PC-3 (cell line): ENCODE results near the gene SETDB1. TPM values are rescaled to one million over a fixed set of nuclear protein-coding genes. Genes with fewer than 3 reads are reported as not detected.

Experiments
- ATAC-seq: fragments of 200-7000 bp; cut with Tn5 transposase; 2 replicates; pipeline ENCODE4 v1.9.1; 2020; ENCODE audit warnings: mild to moderate bottlenecking, moderate library complexity
- BruUV-seq: library from RNA; stranded (reverse); fragments of 400-500 nt; replicated peaks from 2 replicates; lab custom pipeline; 2021; lab: Mats Ljungman, UMichigan
- CTCF ChIA-PET: fragments of 300-600 bp; sonication (Branson Sonifier 250); formaldehyde crosslinking; loops from one replicate; lab custom pipeline; 2022; ENCODE audit warnings: antibody characterized with exemption; lab: Charles Lee
- POLR2A ChIA-PET: fragments of 300-600 bp; sonication (Branson Sonifier 250); formaldehyde crosslinking; loops from one replicate; lab custom pipeline; 2022; ENCODE audit warnings: antibody characterized with exemption; ENCODE audit not compliant: unreplicated experiment; lab: Charles Lee
- DNase-seq: peaks from one replicate; pipeline ENCODE4 v3.0.0-alpha.2; 2015
- H2AFZ ChIP-seq: fragments of 300-600 bp; sonication (generic); 2 replicates; pipeline ENCODE4 v1.6.0; 2016; ENCODE audit warnings: antibody characterized with exemption, low read length
- H3F3A ChIP-seq: fragments of 300-600 bp; sonication (generic); one replicate; pipeline ENCODE4 v1.6.0; 2017; ENCODE audit warnings: antibody characterized with exemption, low read length, control low read depth, mild to moderate bottlenecking; ENCODE audit not compliant: unreplicated experiment
- H3K27ac ChIP-seq: fragments of 300-600 bp; sonication (generic); 2 replicates; pipeline ENCODE4 v1.5.1; 2016; ENCODE audit warnings: mild to moderate bottlenecking, low read length
- H3K27me3 ChIP-seq: fragments of 300-600 bp; sonication (generic); 2 replicates; pipeline ENCODE4 v1.6.1; 2016; ENCODE audit warnings: low read length, mixed read lengths
- H3K36me3 ChIP-seq: fragments of 300-600 bp; sonication (generic); 2 replicates; pipeline ENCODE4 v1.6.1; 2016; ENCODE audit warnings: low read depth, mixed run types, low read length, mixed read lengths
- H3K4me1 ChIP-seq: fragments of 300-600 bp; sonication (generic); 2 replicates; pipeline ENCODE4 v1.5.1; 2016; ENCODE audit warnings: low read length; ENCODE audit not compliant: insufficient read depth
- H3K4me2 ChIP-seq: fragments of 300-600 bp; sonication (generic); 2 replicates; pipeline ENCODE4 v1.6.0; 2016; ENCODE audit warnings: low read length
- H3K4me3 ChIP-seq: fragments of 300-600 bp; sonication (generic); 2 replicates; pipeline ENCODE4 v1.5.1; 2016; ENCODE audit warnings: mild to moderate bottlenecking, low read length, mixed read lengths
- H3K79me2 ChIP-seq: fragments of 300-600 bp; sonication (generic); 2 replicates; pipeline ENCODE4 v1.6.1; 2017; ENCODE audit warnings: low read length, mixed read lengths
- H3K9ac ChIP-seq: fragments of 300-600 bp; sonication (generic); 2 replicates; pipeline ENCODE4 v1.6.0; 2016; ENCODE audit warnings: mild to moderate bottlenecking, low read length
- H3K9me2 ChIP-seq: fragments of 300-600 bp; sonication (generic); replicated peaks from 2 replicates; pipeline ENCODE4 v1.6.1; 2016; ENCODE audit warnings: mixed run types, low read length, mixed read lengths
- H3K9me3 ChIP-seq: fragments of 300-600 bp; sonication (generic); 2 replicates; pipeline ENCODE4 v1.6.1; 2016; ENCODE audit warnings: low read length, mixed read lengths
- H4K20me1 ChIP-seq: fragments of 300-600 bp; sonication (generic); 2 replicates; pipeline ENCODE4 v1.6.1; 2016; ENCODE audit warnings: low read length, mixed read lengths
- EZH2 ChIP-seq: fragments of 300-600 bp; sonication (generic); IDR thresholded peaks from one replicate; pipeline ENCODE4 v1.6.1; 2017; ENCODE audit warnings: antibody characterized with exemption, mild to moderate bottlenecking, low read length; ENCODE audit not compliant: unreplicated experiment
- EZH2phosphoT487 ChIP-seq: fragments of 300-600 bp; sonication (generic); IDR thresholded peaks from 2 replicates; pipeline ENCODE4 v1.6.1; 2018; ENCODE audit warnings: mild to moderate bottlenecking, antibody characterized with exemption, low read length, borderline replicate concordance
- intact Hi-C: fragments of 100-400 bp; cut with micrococcal nuclease; formaldehyde crosslinking; loops from 2 replicates; pipeline ENCODE4 v1.9.0; 2023
- total RNA-seq: library from RNA; depleted of rRNA; stranded (reverse); fragments of >200 nt; gene quantifications from 2 replicates; pipeline ENCODE4 v1.2.3, GENCODE V29; 2014
- TF ChIP-seq, protein P1 (sequence below): fragments of 300-600 bp; sonication (generic); conservative IDR thresholded peaks from 2 replicates; pipeline ENCODE4 v1.5.1; 2017; ENCODE audit warnings: antibody characterized with exemption, low read depth, mild to moderate bottlenecking, low read length

Gene SETDB1
- total RNA-seq, 1 experiment from 2014 or later, result 42.4 TPM

DNA sequence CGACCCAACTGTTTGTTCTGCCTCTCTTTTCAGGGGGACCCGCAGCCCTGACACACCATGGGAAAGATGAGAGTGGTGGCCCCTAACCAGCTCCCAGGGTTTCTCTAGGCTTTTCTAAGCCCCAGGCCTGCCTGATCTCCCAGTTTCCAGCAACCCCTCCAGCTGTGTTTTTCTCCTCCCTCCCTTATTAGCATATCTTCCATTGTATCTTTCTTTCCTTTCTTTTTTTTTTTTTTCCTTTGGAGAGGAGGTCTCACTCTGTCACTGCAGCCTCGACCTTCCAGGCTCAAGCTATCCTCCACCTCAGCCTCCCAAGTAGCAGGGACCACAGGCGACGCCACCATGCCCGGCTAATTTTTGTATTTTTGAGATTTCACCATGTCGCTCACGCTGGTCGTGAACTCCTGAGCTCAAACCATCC lies 50.2 kb downstream of the SETDB1 start:
- H3K9ac ChIP-seq, result no peak overlapping the region
- peaks cover 4% of the 10 kb centered on the region for H3F3A ChIP-seq
- no peaks in the 10 kb centered on the region; the same call in 1 of the 2 replicates for H3K36me3 ChIP-seq
- H3K4me3 ChIP-seq, result no peak overlapping the region
- peaks cover 28% of the 10 kb centered on the region for H3K79me2 ChIP-seq
- H3K27me3 ChIP-seq, result no peaks in the 10 kb centered on the region
- no peak for ATAC-seq
- peaks cover 19% of the 10 kb centered on the region for H4K20me1 ChIP-seq
- TF ChIP-seq EZH2 (no peak), EZH2phosphoT487 (no peak)
- TF ChIP-seq, protein P1, sequence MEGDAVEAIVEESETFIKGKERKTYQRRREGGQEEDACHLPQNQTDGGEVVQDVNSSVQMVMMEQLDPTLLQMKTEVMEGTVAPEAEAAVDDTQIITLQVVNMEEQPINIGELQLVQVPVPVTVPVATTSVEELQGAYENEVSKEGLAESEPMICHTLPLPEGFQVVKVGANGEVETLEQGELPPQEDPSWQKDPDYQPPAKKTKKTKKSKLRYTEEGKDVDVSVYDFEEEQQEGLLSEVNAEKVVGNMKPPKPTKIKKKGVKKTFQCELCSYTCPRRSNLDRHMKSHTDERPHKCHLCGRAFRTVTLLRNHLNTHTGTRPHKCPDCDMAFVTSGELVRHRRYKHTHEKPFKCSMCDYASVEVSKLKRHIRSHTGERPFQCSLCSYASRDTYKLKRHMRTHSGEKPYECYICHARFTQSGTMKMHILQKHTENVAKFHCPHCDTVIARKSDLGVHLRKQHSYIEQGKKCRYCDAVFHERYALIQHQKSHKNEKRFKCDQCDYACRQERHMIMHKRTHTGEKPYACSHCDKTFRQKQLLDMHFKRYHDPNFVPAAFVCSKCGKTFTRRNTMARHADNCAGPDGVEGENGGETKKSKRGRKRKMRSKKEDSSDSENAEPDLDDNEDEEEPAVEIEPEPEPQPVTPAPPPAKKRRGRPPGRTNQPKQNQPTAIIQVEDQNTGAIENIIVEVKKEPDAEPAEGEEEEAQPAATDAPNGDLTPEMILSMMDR, result no peak
- H3K4me2 ChIP-seq, result no peak overlapping the region
- H3K4me1 ChIP-seq, result peaks cover 50% of the 10 kb centered on the region
- H2AFZ ChIP-seq, result no peak overlapping the region
- ChIA-PET CTCF (interaction anchor here (0.6 kb wide), 2 partner anchors 20 to 82 kb away, joined by 4 to 5 read pairs; no protein-coding TSS in a partner anchor), POLR2A (no interaction called here)
- no peak for DNase-seq
- H3K9me2 ChIP-seq, result no peaks in the 10 kb centered on the region
- no TSS peak for BruUV-seq
- H3K27ac ChIP-seq, result peak overlapping the region; percentile 49; the same call in 1 of the 2 replicates
- intact Hi-C loops, result loop anchor here (5.0 kb wide), 1 partner anchor 354 kb away; no protein-coding TSS in a partner anchor
- H3K9me3 ChIP-seq, result no peaks in the 10 kb centered on the region

GRCh38 chr1:150976879-150977694 lies 50.9 kb downstream of the SETDB1 start:
- peak overlapping the region; percentile 69 for H3K4me2 ChIP-seq
- no peaks in the 10 kb centered on the region for H3K9me2 ChIP-seq
- peak; percentile 94 for DNase-seq
- peak overlapping the region; percentile 7; the same call in 1 of the 2 replicates for H3K4me3 ChIP-seq
- ATAC-seq, result peak; percentile 59
- ChIA-PET CTCF (interaction anchor here (0.6 kb wide), 1 partner anchor 19 kb away, joined by 5 read pairs; no protein-coding TSS in a partner anchor), POLR2A (no interaction called here)
- BruUV-seq, result no TSS peak
- H2AFZ ChIP-seq, result peak overlapping the region; percentile 52
- peak overlapping the region; percentile 2; the same call in 1 of the 2 replicates for H3K9ac ChIP-seq
- H3K9me3 ChIP-seq, result no peaks in the 10 kb centered on the region
- H4K20me1 ChIP-seq, result peaks cover 13% of the 10 kb centered on the region
- H3K79me2 ChIP-seq, result peaks cover 21% of the 10 kb centered on the region
- H3K27me3 ChIP-seq, result no peaks in the 10 kb centered on the region
- H3K4me1 ChIP-seq, result peaks cover 50% of the 10 kb centered on the region
- peak overlapping the region; percentile 49 for H3K27ac ChIP-seq
- intact Hi-C loops, result loop anchor here (5.0 kb wide), 1 partner anchor 355 kb away; no protein-coding TSS in a partner anchor
- peaks cover 4% of the 10 kb centered on the region for H3F3A ChIP-seq
- no peaks in the 10 kb centered on the region; the same call in 1 of the 2 replicates for H3K36me3 ChIP-seq
- TF ChIP-seq, protein P1, result no peak
- TF ChIP-seq EZH2 (no peak), EZH2phosphoT487 (no peak)
